HG03432 (cell line): ENCODE results near the gene PCDH7.

ENCODE experiments used
- ATAC-seq: cut with Tn5 transposase; IDR thresholded peaks from one replicate; pipeline ENCODE4 v1.9.1; 2021; ENCODE audit warnings: mild to moderate bottlenecking, moderate library complexity; ENCODE audit not compliant: unreplicated experiment

Gene PCDH7

GRCh38 chr4:30776451-30776850, 56.3 kb downstream of the PCDH7 start:
- ATAC-seq = no peak

GRCh38 chr4:30776921-30777415, 56.8 kb downstream of the PCDH7 start:
- no peak for ATAC-seq
